BE2C (cell line): Measurements from ENCODE around the gene SFT2D1.

Experiments
- DNase-seq: peaks from one replicate; pipeline ENCODE4 v3.0.0-alpha.2; 2020
- H3K27me3 ChIP-seq: fragments of 250-450 bp; sonication (Bioruptor Pico); 2 replicates; pipeline ENCODE4 v1.5.1; 2020; ENCODE audit warnings: mild to moderate bottlenecking
- H3K36me3 ChIP-seq: fragments of 250-450 bp; sonication (Bioruptor Pico); 2 replicates; pipeline ENCODE4 v1.5.1; 2020; ENCODE audit warnings: mild to moderate bottlenecking
- H3K4me1 ChIP-seq: fragments of 250-450 bp; sonication (Bioruptor Pico); 2 replicates; pipeline ENCODE4 v1.5.1; 2020
- H3K4me3 ChIP-seq: 2 replicates; pipeline ENCODE4 v1.5.1; 2011; ENCODE audit warnings: low read depth, low read length
- H3K9me3 ChIP-seq: fragments of 250-450 bp; sonication (Bioruptor Pico); 2 replicates; pipeline ENCODE4 v1.5.1; 2020
- CTCF ChIP-seq: IDR thresholded peaks from 2 replicates; pipeline ENCODE4 v1.5.1; 2012; ENCODE audit warnings: mild to moderate bottlenecking, low read depth, low read length

SFT2D1 gene

GRCh38 chr6:166379800-166380199 lies 37.5 kb upstream of the SFT2D1 start:
- no peaks in the 10 kb centered on the region for H3K4me1 ChIP-seq
- no peak overlapping the region for H3K4me3 ChIP-seq
- H3K9me3 ChIP-seq, result no peaks in the 10 kb centered on the region
- TF ChIP-seq CTCF, result no peak
- no peak for DNase-seq
- H3K36me3 ChIP-seq, result no peaks in the 10 kb centered on the region
- no peaks in the 10 kb centered on the region for H3K27me3 ChIP-seq

- TF ChIP-seq CTCF, result no peak
- Histone ChIP-seq H3K4me3 (no peak overlapping the region), H3K36me3 (no peaks in the 10 kb centered on the region), H3K4me1 (no peaks in the 10 kb centered on the region), H3K27me3 (no peaks in the 10 kb centered on the region), H3K9me3 (no peaks in the 10 kb centered on the region)
- no peak for DNase-seq
Measured at GRCh38 chr6:166379103-166379586, 36.8 kb upstream of the SFT2D1 start.

GRCh38 chr6:166377721-166378120 lies 35.4 kb upstream of the SFT2D1 start:
- DNase-seq, result no peak
- no peaks in the 10 kb centered on the region for H3K36me3 ChIP-seq
- H3K27me3 ChIP-seq, result no peaks in the 10 kb centered on the region
- H3K4me1 ChIP-seq, result no peaks in the 10 kb centered on the region
- H3K9me3 ChIP-seq, result no peaks in the 10 kb centered on the region
- no peak overlapping the region for H3K4me3 ChIP-seq
- no peak for TF ChIP-seq CTCF

- Histone ChIP-seq H3K9me3 (no peaks in the 10 kb centered on the region), H3K36me3 (no peaks in the 10 kb centered on the region), H3K4me3 (no peak overlapping the region), H3K27me3 (no peaks in the 10 kb centered on the region), H3K4me1 (no peaks in the 10 kb centered on the region)
- no peak for DNase-seq
- no peak for TF ChIP-seq CTCF
Measured at GRCh38 chr6:166375013-166375412, 32.7 kb upstream of the SFT2D1 start.

- Histone ChIP-seq H3K27me3 (no peaks in the 10 kb centered on the region), H3K4me1 (no peaks in the 10 kb centered on the region), H3K9me3 (no peaks in the 10 kb centered on the region), H3K4me3 (no peak overlapping the region), H3K36me3 (peaks cover 3% of the 10 kb centered on the region; the same call in 1 of the 2 replicates)
- no peak for TF ChIP-seq CTCF
- no peak for DNase-seq
Measured at GRCh38 chr6:166370489-166370888, 28.1 kb upstream of the SFT2D1 start.

- Histone ChIP-seq H3K36me3 (peaks cover 3% of the 10 kb centered on the region; the same call in 1 of the 2 replicates), H3K4me1 (no peaks in the 10 kb centered on the region), H3K27me3 (no peaks in the 10 kb centered on the region), H3K9me3 (no peaks in the 10 kb centered on the region), H3K4me3 (no peak overlapping the region)
- DNase-seq, result no peak
- TF ChIP-seq CTCF, result no peak
Measured at GRCh38 chr6:166369782-166370181, 27.4 kb upstream of the SFT2D1 start.
